Suprapubic skin (tissue), 4 donors: Measurements from ENCODE around the gene MBD6. TPM values are rescaled to one million over a fixed set of nuclear protein-coding genes. Genes with fewer than 3 reads are reported as not detected.
A peak's percentile ranks its signal among the peaks of the same experiment; 100 is the strongest.

Experiments used
- DNase-seq, 2 donors: peaks; one replicate each; pipeline ENCODE4 v3.0.0-alpha.2; 2019; ENCODE audit warnings: low spot score in 2 of 2
- H3K27ac ChIP-seq: fragments of 200-600 bp; sonication (generic); one replicate; pipeline ENCODE4 v1.5.1; 2019
- H3K27me3 ChIP-seq: fragments of 200-600 bp; sonication (generic); one replicate; pipeline ENCODE4 v1.5.1; 2019
- H3K36me3 ChIP-seq: fragments of 200-600 bp; sonication (generic); one replicate; pipeline ENCODE4 v1.5.1; 2019
- H3K4me1 ChIP-seq: fragments of 200-600 bp; sonication (generic); one replicate; pipeline ENCODE4 v1.5.1; 2019
- H3K4me3 ChIP-seq: fragments of 200-600 bp; sonication (generic); one replicate; pipeline ENCODE4 v1.5.1; 2019; ENCODE audit warnings: mild to moderate bottlenecking
- H3K9me3 ChIP-seq: fragments of 200-600 bp; sonication (generic); one replicate; pipeline ENCODE4 v1.5.1; 2019
- CTCF ChIP-seq, 2 donors: fragments of 200-600 bp in 1 of 2; fragments of 450-650 bp in 1 of 2; sonication (generic) in 1 of 2; IDR thresholded peaks; one replicate each; pipeline ENCODE4 v1.5.1; 2016 to 2019; ENCODE audit warnings: antibody characterized with exemption in 2 of 2, mild to moderate bottlenecking in 1 of 2, moderate library complexity in 1 of 2
- EP300 ChIP-seq: sonication (generic); formaldehyde crosslinking; IDR thresholded peaks from one replicate; pipeline ENCODE4 v1.6.1; 2017; ENCODE audit warnings: antibody characterized with exemption
- POLR2A ChIP-seq, 2 donors: fragments of 450-650 bp; IDR thresholded peaks; one replicate each; pipeline ENCODE4 v1.6.1; 2017; ENCODE audit warnings: antibody characterized with exemption in 2 of 2, mild to moderate bottlenecking in 2 of 2, moderate library complexity in 2 of 2
- POLR2AphosphoS5 ChIP-seq, 3 donors: sonication (generic); formaldehyde crosslinking; IDR thresholded peaks; one replicate each; pipeline ENCODE4 v1.6.1; 2017; ENCODE audit warnings: antibody characterized with exemption in 3 of 3
- WGBS: methylation state at CpG from one replicate; pipeline ENCODE4 v1.1.5; 2018; 5-methylcytosine and 5-hydroxymethylcytosine counted together
- total RNA-seq, 4 donors: library from RNA; depleted of rRNA; stranded (reverse); fragments of >200 nt; gene quantifications; one replicate each; pipeline ENCODE4 v1.1.0, GENCODE V29; 2016

Gene MBD6
- total RNA-seq, 4 donors from 2014 or later: 24.4 to 92.9 (median 36.8) TPM

- Histone ChIP-seq H3K4me1 (peaks cover 58% of the 10 kb centered on the region), H3K36me3 (peaks cover 33% of the 10 kb centered on the region), H3K9me3 (no peaks in the 10 kb centered on the region), H3K27ac (peak overlapping the region; percentile 96), H3K4me3 (peak overlapping the region; percentile 77), H3K27me3 (no peaks in the 10 kb centered on the region)
- TF ChIP-seq EP300: no peak
- TF ChIP-seq POLR2A (IDR thresholded peaks at IDR 0.05): no peak
- no peak for TF ChIP-seq CTCF (IDR thresholded peaks at IDR 0.05)
- TF ChIP-seq POLR2AphosphoS5 (IDR thresholded peaks at IDR 0.05): no peak
- peak in 1 of 2 donors; percentile 77 for DNase-seq
- 26% methylated on average over 7 of the region's 7 CpGs for WGBS
These were observed 3.5 kb upstream of the MBD6 start for GRCh38 chr12:57518920-57519795.

GRCh38 chr12:57519796-57520052 is 2.9 kb upstream of the MBD6 start:
- peak; percentile 82 to 85 for DNase-seq
- H3K4me3 ChIP-seq: peak overlapping the region; percentile 77
- H3K36me3 ChIP-seq: peaks cover 27% of the 10 kb centered on the region
- 0% methylated on average over 5 of the region's 8 CpGs for WGBS
- H3K9me3 ChIP-seq: no peaks in the 10 kb centered on the region
- no peaks in the 10 kb centered on the region for H3K27me3 ChIP-seq
- H3K27ac ChIP-seq: peak overlapping the region; percentile 96
- H3K4me1 ChIP-seq: peaks cover 63% of the 10 kb centered on the region
- TF ChIP-seq POLR2A (IDR thresholded peaks at IDR 0.05) (no peak), CTCF (IDR thresholded peaks at IDR 0.05) (no peak), POLR2AphosphoS5 (IDR thresholded peaks at IDR 0.05) (no peak), EP300 (no peak)

- peak within 1 kb of the TSS; percentile 77 for H3K4me3 ChIP-seq
- peaks cover 68% of the 10 kb centered on the region for H3K4me1 ChIP-seq
- H3K36me3 ChIP-seq: peaks cover 24% of the 10 kb centered on the region
- H3K9me3 ChIP-seq: no peaks in the 10 kb centered on the region
- no peaks in the 10 kb centered on the region for H3K27me3 ChIP-seq
- WGBS: 0% methylated on average over 20 of the region's 52 CpGs
- peak; percentile 100 for DNase-seq
- TF ChIP-seq POLR2AphosphoS5 (IDR thresholded peaks at IDR 0.05) (peak; percentile 96 to 99 (median 99)), CTCF (IDR thresholded peaks at IDR 0.05) (no peak), POLR2A (IDR thresholded peaks at IDR 0.05) (peak; percentile 98 to 100), EP300 (peak; percentile 41)
- H3K27ac ChIP-seq: peak within 1 kb of the TSS; percentile 96
These were observed 2.4 kb upstream of the MBD6 start, which contains the start of gene DDIT3 for GRCh38 chr12:57520053-57520818. Gene DDIT3, minus strand, starts transcription at chr12:57520514. Its CDS starts 3,108 bp downstream, at chr12:57517406.

- peaks cover 75% of the 10 kb centered on the region for H3K4me1 ChIP-seq
- H3K9me3 ChIP-seq: no peaks in the 10 kb centered on the region
- no peaks in the 10 kb centered on the region for H3K27me3 ChIP-seq
- 47% methylated on average over 16 of the region's 17 CpGs for WGBS
- peak in 1 of 2 donors; percentile 80 for DNase-seq
- peak overlapping the region; percentile 96 for H3K27ac ChIP-seq
- peaks cover 24% of the 10 kb centered on the region for H3K36me3 ChIP-seq
- no peak for TF ChIP-seq CTCF (IDR thresholded peaks at IDR 0.05)
- TF ChIP-seq POLR2AphosphoS5 (IDR thresholded peaks at IDR 0.05): no peak
- peak overlapping the region; percentile 77 for H3K4me3 ChIP-seq
These were observed 1.1 kb upstream of the MBD6 start for GRCh38 chr12:57521525-57522010.
